HepG2 (cell line): ENCODE data around the gene LSMEM2. TPM values are rescaled to one million over a fixed set of nuclear protein-coding genes. Genes with fewer than 3 reads are reported as not detected.
A peak's percentile ranks its signal among the peaks of the same experiment; 100 is the strongest.

ENCODE experiments used
- FIP1L1 ChIP-seq: fragments of 200-400 bp; formaldehyde crosslinking; IDR thresholded peaks from 2 replicates; pipeline ENCODE4 v1.6.1; 2018; ENCODE audit warnings: low read depth, mild to moderate bottlenecking, low read length, moderate library complexity, borderline replicate concordance; ENCODE audit not compliant: insufficient read depth
- FOXK2 ChIP-seq: fragments of 450-650 bp; IDR thresholded peaks from 2 replicates; pipeline ENCODE4 v1.6.1; 2016
- HOXA5 ChIP-seq: sonication (generic); formaldehyde crosslinking; IDR thresholded peaks from 2 replicates; pipeline ENCODE4 v1.4.0; 2020; ENCODE audit warnings: missing genetic modification reagents
- MEF2D ChIP-seq: sonication (generic); formaldehyde crosslinking; IDR thresholded peaks from 2 replicates; pipeline ENCODE4 v1.5.1; 2020; ENCODE audit warnings: mild to moderate bottlenecking, missing genetic modification reagents
- NFE2L2 ChIP-seq: fragments of 150-350 bp; IDR thresholded peaks from 2 replicates; pipeline ENCODE4 v1.6.1; 2014; ENCODE audit warnings: low read length
- RXRA ChIP-seq: sonication (generic); formaldehyde crosslinking; IDR thresholded peaks from 2 replicates; pipeline ENCODE4 v1.5.1; 2020; ENCODE audit warnings: missing genetic modification reagents
- ZBTB38 ChIP-seq: sonication (generic); formaldehyde crosslinking; IDR thresholded peaks from 2 replicates; pipeline ENCODE4 v1.5.1; 2020; ENCODE audit warnings: mild to moderate bottlenecking, missing genetic modification reagents
- ZNF138 ChIP-seq: sonication (generic); formaldehyde crosslinking; IDR thresholded peaks from 2 replicates; pipeline ENCODE4 v1.5.0; 2020; ENCODE audit warnings: mild to moderate bottlenecking, low read depth, missing genetic modification reagents
- ZNF225 ChIP-seq: sonication (generic); formaldehyde crosslinking; IDR thresholded peaks from 2 replicates; pipeline ENCODE4 v1.4.0; 2020; ENCODE audit warnings: mild to moderate bottlenecking, missing genetic modification reagents
- ZNF747 ChIP-seq: sonication (generic); formaldehyde crosslinking; IDR thresholded peaks from 2 replicates; pipeline ENCODE4 v1.8.1; 2023; ENCODE audit warnings: missing genetic modification reagents, mild to moderate bottlenecking, borderline replicate concordance
- ZNF792 ChIP-seq: IDR thresholded peaks from 2 replicates; pipeline ENCODE4 v1.6.1; 2016
- ZSCAN22 ChIP-seq: sonication (generic); formaldehyde crosslinking; IDR thresholded peaks from 2 replicates; pipeline ENCODE4 v1.4.0; 2020; ENCODE audit warnings: mild to moderate bottlenecking, missing genetic modification reagents
- polyA plus RNA-seq, 8 experiments: library from polyadenylated mRNA; depleted of rRNA in 3 of 8; stranded (reverse) in 7 of 8; unstranded in 1 of 8; fragments of >200 nt; fragmentation: Illumina TruSeq in 4 of 8; extraction: Trizol in 4 of 8; gene quantifications; 2 replicates each; pipeline versions ENCODE4 v1.2.1 to v1.2.3, GENCODE V29; 2011 to 2016; ENCODE audit warnings: low read depth in 4 of 8, missing spikeins in 1 of 8, mixed read lengths in 1 of 8; ENCODE audit not compliant: insufficient read depth in 1 of 8
- total RNA-seq, 5 experiments: library from RNA; depleted of rRNA; stranded (reverse); fragments of >200 nt; fragmentation: Illumina TruSeq; extraction: Trizol; gene quantifications; 2 replicates each; pipeline ENCODE4 v1.2.3, GENCODE V29; 2016; ENCODE audit warnings: low read depth in 1 of 5
- TF ChIP-seq, protein P1 (sequence below): sonication (generic); formaldehyde crosslinking; IDR thresholded peaks from 2 replicates; pipeline ENCODE4 v1.8.0; 2023; ENCODE audit warnings: mild to moderate bottlenecking, missing genetic modification reagents
- TF ChIP-seq, protein P2 (sequence below): sonication (generic); formaldehyde crosslinking; IDR thresholded peaks from 2 replicates; pipeline ENCODE4 v1.9.0; 2021; ENCODE audit warnings: mild to moderate bottlenecking, missing genetic modification reagents
- TF ChIP-seq, protein P3 (sequence below): sonication (generic); formaldehyde crosslinking; IDR thresholded peaks from 2 replicates; pipeline ENCODE4 v1.4.0; 2020; ENCODE audit warnings: missing genetic modification reagents
- TF ChIP-seq, protein P4 (sequence below): sonication (generic); formaldehyde crosslinking; IDR thresholded peaks from 2 replicates; pipeline ENCODE4 v1.5.0; 2020; ENCODE audit warnings: missing genetic modification reagents
- TF ChIP-seq, protein P5 (sequence below): sonication (generic); formaldehyde crosslinking; IDR thresholded peaks from 2 replicates; pipeline ENCODE4 v1.5.0; 2020; ENCODE audit warnings: mild to moderate bottlenecking, missing genetic modification reagents

LSMEM2 gene
- total and polyA plus RNA-seq, 2 of the 13 experiments (the other 11 are each of a cell fraction or from before 2014, with no cell fraction given): 0.07 to 0.41 TPM

DNA sequence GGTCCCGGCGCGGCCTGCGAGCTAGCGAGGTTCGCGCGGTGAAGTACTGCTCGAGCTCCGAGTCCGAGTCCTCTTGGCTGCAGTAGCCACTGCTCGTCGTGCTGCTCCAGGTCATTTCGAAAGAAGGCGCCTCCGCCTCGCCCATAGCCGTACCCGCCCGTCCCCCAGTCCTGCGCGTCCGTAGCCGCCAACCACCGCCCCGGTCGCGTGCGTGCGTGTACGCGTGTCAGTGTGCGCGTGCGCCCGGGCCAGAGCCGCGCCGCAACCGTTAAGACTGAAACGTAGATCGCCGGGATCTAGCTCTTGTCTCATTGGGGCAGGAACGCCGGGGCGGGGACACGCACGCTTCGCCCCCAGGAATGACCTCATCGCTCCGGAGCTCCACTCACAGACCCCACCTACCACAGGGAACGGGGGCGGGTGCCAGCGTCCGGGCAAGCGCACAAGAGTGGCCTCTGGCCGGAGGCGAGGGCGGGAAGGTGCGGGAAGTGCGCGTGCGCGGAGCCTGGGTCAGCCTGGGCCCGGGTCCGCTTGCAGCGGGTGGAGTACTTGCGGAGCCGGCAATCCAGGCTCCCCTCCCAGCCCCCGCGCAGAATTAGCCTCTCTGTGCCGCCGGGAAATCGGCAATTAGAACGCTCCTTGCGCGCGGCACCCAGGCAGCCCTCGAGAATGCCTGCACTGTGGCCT lies 58.4 kb downstream of the LSMEM2 start (continued):
- peak; percentile 27; the same call in 1 of the 2 replicates for TF ChIP-seq ZBTB38
- TF ChIP-seq ZNF138 (CRISPR knock-in tag): peak; percentile 91; the same call in 1 of the 2 replicates
- no peak for TF ChIP-seq NFE2L2
- no peak for TF ChIP-seq ZNF225 (CRISPR knock-in tag)
- peak; percentile 15; the same call in 1 of the 2 replicates for TF ChIP-seq HOXA5 (CRISPR knock-in tag)
- TF ChIP-seq, protein P1, sequence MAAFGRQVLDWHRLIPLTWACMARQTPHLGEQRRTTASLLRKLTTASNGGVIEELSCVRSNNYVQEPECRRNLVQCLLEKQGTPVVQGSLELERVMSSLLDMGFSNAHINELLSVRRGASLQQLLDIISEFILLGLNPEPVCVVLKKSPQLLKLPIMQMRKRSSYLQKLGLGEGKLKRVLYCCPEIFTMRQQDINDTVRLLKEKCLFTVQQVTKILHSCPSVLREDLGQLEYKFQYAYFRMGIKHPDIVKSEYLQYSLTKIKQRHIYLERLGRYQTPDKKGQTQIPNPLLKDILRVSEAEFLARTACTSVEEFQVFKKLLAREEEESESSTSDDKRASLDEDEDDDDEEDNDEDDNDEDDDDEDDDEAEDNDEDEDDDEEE: peak; percentile 91
- peak; percentile 69; the same call in 1 of the 2 replicates for TF ChIP-seq ZNF792 (CRISPR knock-in tag)
- TF ChIP-seq RXRA (CRISPR knock-in tag): no peak; the same call in 1 of the 2 replicates
- TF ChIP-seq, protein P2, sequence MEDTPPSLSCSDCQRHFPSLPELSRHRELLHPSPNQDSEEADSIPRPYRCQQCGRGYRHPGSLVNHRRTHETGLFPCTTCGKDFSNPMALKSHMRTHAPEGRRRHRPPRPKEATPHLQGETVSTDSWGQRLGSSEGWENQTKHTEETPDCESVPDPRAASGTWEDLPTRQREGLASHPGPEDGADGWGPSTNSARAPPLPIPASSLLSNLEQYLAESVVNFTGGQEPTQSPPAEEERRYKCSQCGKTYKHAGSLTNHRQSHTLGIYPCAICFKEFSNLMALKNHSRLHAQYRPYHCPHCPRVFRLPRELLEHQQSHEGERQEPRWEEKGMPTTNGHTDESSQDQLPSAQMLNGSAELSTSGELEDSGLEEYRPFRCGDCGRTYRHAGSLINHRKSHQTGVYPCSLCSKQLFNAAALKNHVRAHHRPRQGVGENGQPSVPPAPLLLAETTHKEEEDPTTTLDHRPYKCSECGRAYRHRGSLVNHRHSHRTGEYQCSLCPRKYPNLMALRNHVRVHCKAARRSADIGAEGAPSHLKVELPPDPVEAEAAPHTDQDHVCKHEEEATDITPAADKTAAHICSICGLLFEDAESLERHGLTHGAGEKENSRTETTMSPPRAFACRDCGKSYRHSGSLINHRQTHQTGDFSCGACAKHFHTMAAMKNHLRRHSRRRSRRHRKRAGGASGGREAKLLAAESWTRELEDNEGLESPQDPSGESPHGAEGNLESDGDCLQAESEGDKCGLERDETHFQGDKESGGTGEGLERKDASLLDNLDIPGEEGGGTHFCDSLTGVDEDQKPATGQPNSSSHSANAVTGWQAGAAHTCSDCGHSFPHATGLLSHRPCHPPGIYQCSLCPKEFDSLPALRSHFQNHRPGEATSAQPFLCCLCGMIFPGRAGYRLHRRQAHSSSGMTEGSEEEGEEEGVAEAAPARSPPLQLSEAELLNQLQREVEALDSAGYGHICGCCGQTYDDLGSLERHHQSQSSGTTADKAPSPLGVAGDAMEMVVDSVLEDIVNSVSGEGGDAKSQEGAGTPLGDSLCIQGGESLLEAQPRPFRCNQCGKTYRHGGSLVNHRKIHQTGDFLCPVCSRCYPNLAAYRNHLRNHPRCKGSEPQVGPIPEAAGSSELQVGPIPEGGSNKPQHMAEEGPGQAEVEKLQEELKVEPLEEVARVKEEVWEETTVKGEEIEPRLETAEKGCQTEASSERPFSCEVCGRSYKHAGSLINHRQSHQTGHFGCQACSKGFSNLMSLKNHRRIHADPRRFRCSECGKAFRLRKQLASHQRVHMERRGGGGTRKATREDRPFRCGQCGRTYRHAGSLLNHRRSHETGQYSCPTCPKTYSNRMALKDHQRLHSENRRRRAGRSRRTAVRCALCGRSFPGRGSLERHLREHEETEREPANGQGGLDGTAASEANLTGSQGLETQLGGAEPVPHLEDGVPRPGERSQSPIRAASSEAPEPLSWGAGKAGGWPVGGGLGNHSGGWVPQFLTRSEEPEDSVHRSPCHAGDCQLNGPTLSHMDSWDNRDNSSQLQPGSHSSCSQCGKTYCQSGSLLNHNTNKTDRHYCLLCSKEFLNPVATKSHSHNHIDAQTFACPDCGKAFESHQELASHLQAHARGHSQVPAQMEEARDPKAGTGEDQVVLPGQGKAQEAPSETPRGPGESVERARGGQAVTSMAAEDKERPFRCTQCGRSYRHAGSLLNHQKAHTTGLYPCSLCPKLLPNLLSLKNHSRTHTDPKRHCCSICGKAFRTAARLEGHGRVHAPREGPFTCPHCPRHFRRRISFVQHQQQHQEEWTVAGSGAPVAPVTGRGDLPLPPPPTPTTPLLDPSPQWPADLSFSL: no peak
- TF ChIP-seq ZNF747: peak; percentile 3; the same call in 1 of the 2 replicates
- no peak for TF ChIP-seq FIP1L1
- TF ChIP-seq ZSCAN22 (CRISPR knock-in tag): no peak
- TF ChIP-seq MEF2D (CRISPR knock-in tag): peak; percentile 86
- TF ChIP-seq, protein P3, sequence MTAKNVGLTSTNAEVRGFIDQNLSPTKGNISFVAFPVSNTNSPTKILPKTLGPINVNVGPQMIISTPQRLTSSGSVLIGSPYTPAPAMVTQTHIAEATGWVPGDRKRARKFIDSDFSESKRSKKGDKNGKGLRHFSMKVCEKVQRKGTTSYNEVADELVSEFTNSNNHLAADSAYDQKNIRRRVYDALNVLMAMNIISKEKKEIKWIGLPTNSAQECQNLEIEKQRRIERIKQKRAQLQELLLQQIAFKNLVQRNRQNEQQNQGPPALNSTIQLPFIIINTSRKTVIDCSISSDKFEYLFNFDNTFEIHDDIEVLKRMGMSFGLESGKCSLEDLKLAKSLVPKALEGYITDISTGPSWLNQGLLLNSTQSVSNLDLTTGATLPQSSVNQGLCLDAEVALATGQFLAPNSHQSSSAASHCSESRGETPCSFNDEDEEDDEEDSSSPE (CRISPR knock-in tag): peak; percentile 86
- TF ChIP-seq, protein P4, sequence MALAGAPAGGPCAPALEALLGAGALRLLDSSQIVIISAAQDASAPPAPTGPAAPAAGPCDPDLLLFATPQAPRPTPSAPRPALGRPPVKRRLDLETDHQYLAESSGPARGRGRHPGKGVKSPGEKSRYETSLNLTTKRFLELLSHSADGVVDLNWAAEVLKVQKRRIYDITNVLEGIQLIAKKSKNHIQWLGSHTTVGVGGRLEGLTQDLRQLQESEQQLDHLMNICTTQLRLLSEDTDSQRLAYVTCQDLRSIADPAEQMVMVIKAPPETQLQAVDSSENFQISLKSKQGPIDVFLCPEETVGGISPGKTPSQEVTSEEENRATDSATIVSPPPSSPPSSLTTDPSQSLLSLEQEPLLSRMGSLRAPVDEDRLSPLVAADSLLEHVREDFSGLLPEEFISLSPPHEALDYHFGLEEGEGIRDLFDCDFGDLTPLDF (CRISPR knock-in tag): peak; percentile 89
- TF ChIP-seq, protein P5, sequence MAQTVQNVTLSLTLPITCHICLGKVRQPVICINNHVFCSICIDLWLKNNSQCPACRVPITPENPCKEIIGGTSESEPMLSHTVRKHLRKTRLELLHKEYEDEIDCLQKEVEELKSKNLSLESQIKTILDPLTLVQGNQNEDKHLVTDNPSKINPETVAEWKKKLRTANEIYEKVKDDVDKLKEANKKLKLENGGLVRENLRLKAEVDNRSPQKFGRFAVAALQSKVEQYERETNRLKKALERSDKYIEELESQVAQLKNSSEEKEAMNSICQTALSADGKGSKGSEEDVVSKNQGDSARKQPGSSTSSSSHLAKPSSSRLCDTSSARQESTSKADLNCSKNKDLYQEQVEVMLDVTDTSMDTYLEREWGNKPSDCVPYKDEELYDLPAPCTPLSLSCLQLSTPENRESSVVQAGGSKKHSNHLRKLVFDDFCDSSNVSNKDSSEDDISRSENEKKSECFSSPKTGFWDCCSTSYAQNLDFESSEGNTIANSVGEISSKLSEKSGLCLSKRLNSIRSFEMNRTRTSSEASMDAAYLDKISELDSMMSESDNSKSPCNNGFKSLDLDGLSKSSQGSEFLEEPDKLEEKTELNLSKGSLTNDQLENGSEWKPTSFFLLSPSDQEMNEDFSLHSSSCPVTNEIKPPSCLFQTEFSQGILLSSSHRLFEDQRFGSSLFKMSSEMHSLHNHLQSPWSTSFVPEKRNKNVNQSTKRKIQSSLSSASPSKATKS: no peak
- no peak for TF ChIP-seq FOXK2
